Sigmoid colon (tissue), 4 donors: Measurements from ENCODE around the gene RPL18A.

Source experiments
- CTCF ChIP-seq, 4 experiments: fragments of 450-650 bp in 3 of 4; fragments of 200-600 bp in 1 of 4; IDR thresholded peaks; one replicate each; pipeline ENCODE4 v1.5.1; 2016 to 2019; ENCODE audit warnings: antibody characterized with exemption in 4 of 4, mild to moderate bottlenecking in 3 of 4, moderate library complexity in 2 of 4
- POLR2A ChIP-seq, 2 donors: fragments of 450-650 bp; IDR thresholded peaks; one replicate each; pipeline ENCODE4 v1.6.1; 2016; ENCODE audit warnings: antibody characterized with exemption in 2 of 2, mild to moderate bottlenecking in 2 of 2, moderate library complexity in 2 of 2
- POLR2AphosphoS5 ChIP-seq, 4 donors: sonication (generic); formaldehyde crosslinking; IDR thresholded peaks; one replicate each; pipeline ENCODE4 v1.6.1; 2017; ENCODE audit warnings: antibody characterized with exemption in 4 of 4

DNA sequence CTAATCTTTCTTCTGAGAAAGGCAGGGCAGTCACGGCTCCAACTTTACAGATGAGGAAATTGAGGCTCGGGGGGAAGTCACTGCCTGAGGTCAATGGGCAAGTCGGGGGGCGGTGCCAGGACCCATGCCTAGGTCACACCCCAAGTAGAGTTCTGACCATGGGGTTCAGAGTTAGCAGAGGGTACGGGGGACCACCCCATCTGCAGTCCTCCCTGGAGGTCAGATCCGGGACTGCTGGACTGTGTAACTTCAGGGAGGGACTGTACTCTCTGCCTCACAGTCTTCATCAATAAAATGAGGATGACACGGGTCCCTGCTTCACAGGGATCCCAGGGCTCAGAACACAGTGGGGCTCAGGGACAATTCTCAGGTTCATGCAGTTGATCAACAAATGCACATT, 19.8 kb downstream of the RPL18A start:
- TF ChIP-seq CTCF (IDR thresholded peaks at IDR 0.05), result no peak
- no peak for TF ChIP-seq POLR2A (IDR thresholded peaks at IDR 0.05)
- TF ChIP-seq POLR2AphosphoS5 (IDR thresholded peaks at IDR 0.05), result no peak
